Muscle layer of colon (tissue), 2 donors: ENCODE data around the gene GOSR1.
"Not testable (repeated sequence)": the region's sequence is repeated elsewhere in the genome, so short reads cannot be mapped to it uniquely, and the experiment has no call there.

ENCODE experiments used
- H3K27ac ChIP-seq: one replicate; pipeline ENCODE4 v1.7.0; 2013; ENCODE audit warnings: low read depth, mild to moderate bottlenecking, low read length, moderate library complexity
- H3K27me3 ChIP-seq, 2 donors: one replicate each; pipeline ENCODE4 v1.7.0; 2013; ENCODE audit warnings: low read length in 2 of 2, mild to moderate bottlenecking in 2 of 2; ENCODE audit not compliant: insufficient read depth in 2 of 2, control insufficient read depth in 1 of 2
- H3K36me3 ChIP-seq: one replicate; pipeline ENCODE4 v1.7.0; 2013; ENCODE audit warnings: mild to moderate bottlenecking, low read length; ENCODE audit not compliant: insufficient read depth
- H3K4me1 ChIP-seq: one replicate; pipeline ENCODE4 v1.7.0; 2013; ENCODE audit warnings: mild to moderate bottlenecking, low read length; ENCODE audit not compliant: insufficient read depth
- H3K4me3 ChIP-seq, 2 donors: one replicate each; pipeline ENCODE4 v1.7.0; 2013; ENCODE audit warnings: low read length in 2 of 2, low read depth in 1 of 2, mild to moderate bottlenecking in 1 of 2, moderate library complexity in 1 of 2
- H3K9ac ChIP-seq: one replicate; pipeline ENCODE4 v1.7.0; 2013; ENCODE audit warnings: low read length
- H3K9me3 ChIP-seq: one replicate; pipeline ENCODE4 v1.7.0; 2013; ENCODE audit warnings: mild to moderate bottlenecking, low read length
- donor health status: abdominal sarcoma.
- donor health status: Adenocarcinoma of cecum.

The GOSR1 gene

GRCh38 chr17:30528701-30529100 lies 51.5 kb downstream of the GOSR1 start:
- not testable (repeated sequence) for H3K9ac ChIP-seq, H3K27ac ChIP-seq, H3K27me3 ChIP-seq, H3K4me3 ChIP-seq, H3K9me3 ChIP-seq, H3K36me3 ChIP-seq
- H3K4me1 ChIP-seq = peaks cover 12% of the 10 kb centered on the region

DNA sequence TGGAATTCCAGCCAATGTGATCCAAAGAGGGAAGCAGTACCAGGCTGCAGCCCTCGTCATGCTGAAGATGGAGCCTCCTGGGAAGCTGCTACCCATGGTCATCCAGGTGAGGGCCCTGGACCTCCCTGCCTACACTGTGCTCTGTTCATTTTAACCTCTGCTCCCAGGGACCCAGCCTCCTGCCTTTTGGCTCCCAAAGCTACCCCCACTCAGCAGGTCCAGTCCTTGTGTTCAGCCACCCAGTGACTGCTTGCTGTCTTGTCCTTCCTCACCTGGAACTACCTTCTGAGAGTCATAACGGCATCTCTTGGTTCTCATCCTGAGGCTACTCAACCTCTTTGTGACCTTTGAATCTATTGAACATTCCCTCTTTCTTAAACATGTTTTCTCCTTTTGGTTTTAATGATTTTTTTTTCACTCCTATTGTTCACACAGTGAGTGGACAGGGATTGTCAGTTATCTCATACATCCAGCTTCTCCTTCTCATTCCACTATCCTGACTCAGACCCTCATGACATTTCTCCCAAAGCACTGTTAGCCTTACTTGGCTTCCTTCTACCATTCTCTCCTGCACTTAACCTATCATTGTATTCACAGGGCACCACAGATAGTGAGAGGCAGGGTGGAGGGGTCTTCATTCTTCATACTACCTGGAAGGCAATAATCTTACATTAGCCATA lies 53.3 kb downstream of the GOSR1 start:
- no peak overlapping the region for H3K27ac ChIP-seq
- no peak overlapping the region for H3K9ac ChIP-seq
- no peaks in the 10 kb centered on the region for H3K36me3 ChIP-seq
- H3K9me3 ChIP-seq = no peaks in the 10 kb centered on the region
- H3K27me3 ChIP-seq = no peaks in the 10 kb centered on the region
- no peaks in the 10 kb centered on the region for H3K4me1 ChIP-seq
- no peak overlapping the region for H3K4me3 ChIP-seq

- Histone ChIP-seq H3K4me3 (no peak overlapping the region), H3K27me3 (no peaks in the 10 kb centered on the region), H3K27ac (no peak overlapping the region), H3K9me3 (no peaks in the 10 kb centered on the region), H3K9ac (no peak overlapping the region), H3K4me1 (no peaks in the 10 kb centered on the region), H3K36me3 (no peaks in the 10 kb centered on the region)
These were observed 55.7 kb downstream of the GOSR1 start for GRCh38 chr17:30532871-30533270.

DNA sequence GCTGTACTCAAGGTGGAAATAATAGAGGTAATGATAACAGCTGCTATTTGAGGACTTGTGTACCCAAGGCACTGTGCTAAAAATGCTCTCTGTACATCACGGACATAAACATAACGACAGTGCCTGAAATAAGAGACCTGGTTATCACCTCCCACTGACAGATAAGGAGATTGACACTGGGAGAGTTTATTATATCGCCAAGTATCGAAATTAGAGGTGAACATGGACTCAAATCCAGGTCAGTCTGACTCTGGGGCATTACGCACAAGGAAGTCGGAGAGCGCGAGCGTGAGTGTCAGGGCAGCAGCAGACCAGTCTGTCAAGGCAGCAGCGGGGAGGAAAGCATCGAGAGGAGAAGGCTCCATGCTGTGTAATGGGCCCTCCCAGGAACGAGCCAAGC lies 57.1 kb downstream of the GOSR1 start:
- Histone ChIP-seq H3K4me3 (no peak overlapping the region), H3K9me3 (no peaks in the 10 kb centered on the region), H3K27ac (no peak overlapping the region), H3K4me1 (no peaks in the 10 kb centered on the region), H3K9ac (no peak overlapping the region), H3K36me3 (no peaks in the 10 kb centered on the region), H3K27me3 (no peaks in the 10 kb centered on the region)

- Histone ChIP-seq H3K27me3 (no peaks in the 10 kb centered on the region), H3K36me3 (no peaks in the 10 kb centered on the region), H3K9ac (no peak overlapping the region), H3K4me1 (no peaks in the 10 kb centered on the region), H3K9me3 (no peaks in the 10 kb centered on the region), H3K4me3 (no peak overlapping the region), H3K27ac (no peak overlapping the region)
These were observed 58.0 kb downstream of the GOSR1 start for GRCh38 chr17:30534938-30535921.

DNA sequence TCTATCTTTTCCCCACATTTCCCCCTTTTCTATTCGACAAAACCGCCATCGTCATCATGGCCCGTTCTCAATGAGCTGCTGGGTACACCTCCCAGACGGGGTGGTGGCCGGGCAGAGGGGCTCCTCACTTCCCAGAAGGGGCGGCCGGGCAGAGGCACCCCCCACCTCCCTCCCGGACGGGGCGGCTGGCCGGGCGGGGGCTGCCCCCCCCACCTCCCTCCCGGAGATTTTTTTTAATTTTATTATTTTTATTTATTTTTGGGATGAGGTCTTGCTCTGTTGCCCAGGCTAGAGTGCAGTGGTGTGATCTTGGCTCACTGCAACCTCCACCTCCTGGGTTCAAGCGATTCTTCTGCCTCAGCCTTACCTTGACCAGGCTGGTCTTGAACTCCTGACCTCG lies 59.6 kb downstream of the GOSR1 start:
- not testable (repeated sequence) for H3K27ac ChIP-seq, H3K9me3 ChIP-seq, H3K9ac ChIP-seq, H3K4me1 ChIP-seq, H3K27me3 ChIP-seq, H3K36me3 ChIP-seq, H3K4me3 ChIP-seq

DNA sequence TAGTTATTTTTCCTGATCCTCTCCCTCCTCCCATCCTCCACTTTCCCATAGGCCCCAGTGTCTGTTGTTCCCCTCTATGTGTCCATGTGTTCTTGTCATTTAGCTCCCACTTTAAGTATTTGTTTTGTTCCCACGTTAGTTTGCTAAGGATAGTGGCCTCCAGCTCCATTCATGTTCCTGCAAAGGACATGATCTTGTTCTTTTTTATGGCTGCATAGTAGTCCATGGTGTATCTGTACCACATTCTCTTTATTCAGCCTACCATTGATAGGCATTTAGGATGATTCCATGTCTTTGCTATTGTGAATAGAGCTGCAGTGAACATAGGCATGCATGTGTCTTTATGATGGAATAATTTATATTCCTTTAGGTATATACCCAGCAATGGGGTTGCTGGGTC lies 60.5 kb downstream of the GOSR1 start:
- H3K9ac ChIP-seq, H3K27me3 ChIP-seq, H3K4me3 ChIP-seq, H3K27ac ChIP-seq, H3K4me1 ChIP-seq, H3K9me3 ChIP-seq, H3K36me3 ChIP-seq: not testable (repeated sequence)

DNA sequence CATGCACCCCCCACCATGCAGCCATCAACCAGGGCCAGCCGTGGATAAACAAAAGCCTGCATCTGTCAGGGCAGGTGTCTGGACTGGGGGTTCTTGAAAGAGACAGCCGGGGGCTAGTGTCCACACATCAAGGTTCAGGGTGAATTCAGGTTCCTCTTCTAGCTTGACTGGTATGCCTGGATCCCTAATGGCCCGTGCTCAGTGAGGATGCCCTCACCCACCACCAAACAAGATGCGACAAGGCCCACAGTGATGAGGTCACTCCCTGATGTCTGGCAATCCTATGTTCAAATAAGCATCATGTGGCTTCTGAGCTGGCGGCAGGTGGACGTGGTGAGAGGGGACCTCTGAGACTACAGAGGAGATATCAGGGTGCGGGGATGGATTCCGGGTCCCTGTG lies 64.6 kb downstream of the GOSR1 start:
- Histone ChIP-seq H3K4me3 (no peak overlapping the region), H3K27me3 (no peaks in the 10 kb centered on the region), H3K27ac (no peak overlapping the region), H3K36me3 (no peaks in the 10 kb centered on the region), H3K4me1 (no peaks in the 10 kb centered on the region), H3K9ac (no peak overlapping the region), H3K9me3 (no peaks in the 10 kb centered on the region)

DNA sequence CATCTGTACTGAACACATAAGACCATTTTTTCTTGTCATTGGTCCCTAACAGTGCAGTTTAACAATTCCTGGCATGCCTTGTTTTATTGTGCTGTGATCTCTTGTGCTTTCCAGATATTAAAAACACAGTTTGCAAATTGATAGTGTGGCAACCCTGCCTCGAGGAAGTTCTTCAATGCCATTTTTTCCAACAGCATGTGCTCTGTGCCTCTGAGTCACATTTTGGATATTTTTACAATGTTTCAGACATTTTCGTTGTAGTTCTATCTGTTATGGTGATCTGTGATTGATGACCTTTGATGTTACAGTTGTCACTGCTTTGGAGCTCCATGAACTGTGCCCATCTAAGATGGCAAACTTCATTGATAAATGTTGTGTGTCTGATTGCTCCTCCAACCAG lies 66.2 kb downstream of the GOSR1 start:
- Histone ChIP-seq H3K36me3 (no peaks in the 10 kb centered on the region), H3K27me3 (no peaks in the 10 kb centered on the region), H3K4me1 (no peaks in the 10 kb centered on the region)

DNA sequence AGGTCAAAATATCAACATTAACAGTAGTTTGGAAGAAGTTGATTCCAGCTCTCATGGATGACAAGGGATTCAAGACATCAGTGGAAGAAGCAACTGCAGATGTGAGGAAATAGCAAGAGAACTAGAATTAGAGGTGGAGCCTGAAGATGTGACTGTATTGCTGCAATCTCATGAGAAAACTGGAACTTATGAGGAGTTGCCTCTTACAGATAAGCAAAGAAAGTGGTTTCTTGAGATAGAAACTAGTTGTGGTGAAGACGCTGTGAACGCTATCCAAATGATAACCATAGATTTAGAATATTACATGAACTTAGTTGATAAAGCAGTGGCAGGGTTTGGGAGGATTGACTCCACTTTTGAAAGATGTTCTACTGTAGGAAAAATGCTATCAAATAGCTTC lies 67.8 kb downstream of the GOSR1 start:
- Histone ChIP-seq H3K36me3 (no peaks in the 10 kb centered on the region), H3K4me1 (no peaks in the 10 kb centered on the region), H3K9me3 (no peaks in the 10 kb centered on the region), H3K27ac (no peak overlapping the region), H3K9ac (no peak overlapping the region), H3K4me3 (no peak overlapping the region), H3K27me3 (no peaks in the 10 kb centered on the region)

More for the DNA sequence above, 66.2 kb downstream of the GOSR1 start:
- Histone ChIP-seq H3K9me3 (no peaks in the 10 kb centered on the region), H3K9ac (no peak overlapping the region), H3K27ac (no peak overlapping the region), H3K4me3 (no peak overlapping the region)

DNA sequence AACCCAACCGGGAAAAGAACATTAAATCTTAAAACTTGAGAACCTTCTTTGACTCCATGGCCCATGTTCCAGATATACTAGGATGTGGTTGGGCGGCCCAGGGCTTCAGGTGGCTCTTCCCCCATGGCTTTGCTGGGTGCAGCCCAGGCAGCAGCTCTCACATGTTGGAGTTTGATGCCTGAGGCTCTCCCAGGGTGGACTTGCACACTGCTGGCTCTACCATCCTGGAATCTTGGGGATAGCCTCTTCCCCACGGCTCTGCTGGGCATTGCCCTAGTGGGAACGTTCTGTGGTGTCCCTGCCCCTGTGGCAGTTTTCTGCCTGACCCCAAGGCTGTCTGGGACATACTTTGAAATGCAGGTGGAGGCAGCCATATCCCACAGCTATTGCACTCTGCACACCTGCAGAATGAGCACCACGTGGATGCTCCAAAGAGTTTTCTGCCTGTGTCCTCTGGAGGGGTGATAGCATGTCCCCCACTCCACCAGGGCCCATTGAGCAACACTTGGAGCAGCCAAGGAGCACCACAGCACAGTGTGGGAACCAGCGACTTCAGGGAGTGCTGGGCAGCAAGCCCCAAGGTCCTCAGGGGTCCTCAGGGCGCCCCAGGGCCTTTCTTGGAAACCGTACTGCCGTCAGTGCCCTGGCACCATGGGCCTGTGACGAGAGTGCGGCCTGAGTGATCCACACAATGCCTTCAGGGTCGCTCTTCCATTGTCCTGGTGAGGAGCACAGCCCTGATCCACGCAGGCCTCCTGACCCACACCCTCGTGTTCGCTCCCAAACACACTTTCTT lies 70.8 kb downstream of the GOSR1 start:
- Histone ChIP-seq H3K9me3 (no peaks in the 10 kb centered on the region), H3K27ac (no peak overlapping the region), H3K4me3 (no peak overlapping the region), H3K27me3 (no peaks in the 10 kb centered on the region), H3K9ac (no peak overlapping the region), H3K4me1 (no peaks in the 10 kb centered on the region), H3K36me3 (no peaks in the 10 kb centered on the region)
